Stimulated activated naive CD4-positive, alpha-beta T cell (primary cell): Measurements from ENCODE around the gene PTPRD.

Experiments used
- DNase-seq, 6 experiments: peaks; one replicate each; lab custom pipeline; 2025; lab: John Stamatoyannopoulos, UW

PTPRD gene

DNA sequence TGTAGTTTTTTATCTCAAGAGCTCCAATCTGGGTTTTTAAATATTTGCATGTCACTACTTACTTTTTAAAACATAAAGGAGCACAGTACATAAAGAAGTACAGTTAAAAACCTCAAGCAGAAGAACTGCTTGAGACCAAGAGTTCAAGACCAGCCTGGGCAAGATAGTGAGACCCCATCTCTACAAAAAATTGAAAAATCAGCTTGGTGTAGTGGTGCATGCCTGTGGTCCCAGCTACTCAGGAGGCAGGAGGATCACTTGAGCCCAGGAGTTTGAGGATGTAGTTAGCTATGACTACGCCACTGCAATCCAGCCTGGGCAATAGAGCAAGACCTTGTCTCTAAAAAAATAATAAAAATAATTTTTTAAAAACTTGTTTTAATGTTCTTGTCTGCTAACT lies 1840.5 kb downstream of the PTPRD start:
- DNase-seq: no peak

DNA sequence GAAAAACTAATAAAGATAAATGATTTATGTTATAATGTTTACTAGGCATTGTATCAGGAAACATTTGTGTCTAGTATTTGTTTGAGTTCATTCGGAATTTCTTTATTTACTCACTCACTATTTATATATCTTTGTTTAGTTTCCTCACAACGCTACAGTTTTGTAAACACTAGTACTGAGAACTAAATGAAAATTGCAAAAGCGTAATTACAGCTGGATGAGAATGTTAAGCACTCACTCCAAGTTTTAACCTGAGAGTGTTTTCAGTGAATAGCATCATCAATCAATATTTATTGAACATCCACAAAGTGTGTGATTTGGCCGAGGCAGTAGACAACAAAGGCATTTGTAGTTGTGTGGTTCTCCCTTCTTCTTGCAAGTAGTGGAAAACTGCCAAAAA lies 1843.6 kb downstream of the PTPRD start:
- no peak for DNase-seq

DNA sequence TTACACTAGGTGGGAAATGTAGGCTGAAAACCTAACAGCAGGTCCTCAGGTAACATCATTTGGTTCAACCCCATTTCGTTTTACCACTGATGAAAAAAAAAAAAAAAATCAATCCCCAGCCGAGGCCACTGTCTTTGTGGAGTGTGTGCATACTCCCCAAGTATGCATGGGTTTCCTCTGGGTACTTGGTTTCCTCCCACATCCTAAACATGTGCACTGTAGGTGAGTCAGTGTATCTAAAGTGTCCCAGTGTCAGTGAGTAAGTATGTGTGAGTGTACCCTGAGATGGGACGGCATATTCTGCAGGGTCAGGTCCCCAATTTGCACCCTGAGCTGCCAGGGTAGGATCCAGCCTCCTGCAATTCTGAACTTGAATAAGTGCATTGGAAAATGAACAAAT lies 1846.7 kb downstream of the PTPRD start:
- DNase-seq: no peak

DNA sequence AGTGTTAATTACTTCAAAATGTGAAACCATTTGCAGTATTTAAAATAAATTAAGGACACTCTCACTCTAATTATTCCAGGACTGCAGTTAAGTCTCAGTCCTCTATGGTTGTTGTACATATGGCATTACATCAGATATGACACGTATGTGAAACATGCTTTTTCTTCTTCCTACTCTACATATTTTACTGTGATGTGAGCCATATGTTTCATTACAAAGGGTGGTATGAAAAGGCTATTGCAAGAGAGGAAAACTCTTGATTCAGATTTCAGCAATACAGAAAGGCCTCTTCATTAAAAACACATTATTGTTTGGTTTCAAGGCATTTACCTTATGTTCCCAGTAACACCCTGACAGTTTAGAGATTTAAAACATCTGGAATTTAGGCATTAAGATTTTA lies 1848.8 kb downstream of the PTPRD start:
- DNase-seq: no peak

DNA sequence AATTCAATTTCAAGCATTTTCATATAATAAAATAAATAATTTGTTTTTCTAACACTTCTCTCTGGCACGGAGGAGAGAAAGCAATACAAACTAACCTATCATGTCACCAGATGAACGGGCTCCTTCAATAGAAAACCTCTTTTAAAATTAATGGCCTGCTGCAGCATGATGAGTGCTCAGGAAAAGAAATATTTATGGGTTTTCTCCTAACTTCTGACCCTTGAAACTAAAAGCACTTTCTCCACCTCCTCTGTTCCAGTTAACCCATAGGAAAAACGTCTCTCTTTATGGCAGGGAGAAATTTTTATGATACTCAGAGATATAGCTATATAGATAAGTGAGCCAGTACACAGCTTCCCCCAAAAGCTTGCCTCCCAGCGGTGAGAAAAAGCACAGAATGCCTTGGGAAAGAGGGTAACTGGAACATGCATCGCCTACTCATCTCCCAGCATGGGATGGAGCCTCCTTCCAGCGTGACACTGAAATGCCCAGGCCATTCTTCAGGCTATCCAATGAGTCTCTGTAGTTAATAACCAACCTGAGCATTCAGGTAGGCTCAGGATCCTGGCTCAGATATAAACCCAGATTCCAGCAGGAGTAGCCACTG lies 1850.2 kb downstream of the PTPRD start:
- DNase-seq: no peak

DNA sequence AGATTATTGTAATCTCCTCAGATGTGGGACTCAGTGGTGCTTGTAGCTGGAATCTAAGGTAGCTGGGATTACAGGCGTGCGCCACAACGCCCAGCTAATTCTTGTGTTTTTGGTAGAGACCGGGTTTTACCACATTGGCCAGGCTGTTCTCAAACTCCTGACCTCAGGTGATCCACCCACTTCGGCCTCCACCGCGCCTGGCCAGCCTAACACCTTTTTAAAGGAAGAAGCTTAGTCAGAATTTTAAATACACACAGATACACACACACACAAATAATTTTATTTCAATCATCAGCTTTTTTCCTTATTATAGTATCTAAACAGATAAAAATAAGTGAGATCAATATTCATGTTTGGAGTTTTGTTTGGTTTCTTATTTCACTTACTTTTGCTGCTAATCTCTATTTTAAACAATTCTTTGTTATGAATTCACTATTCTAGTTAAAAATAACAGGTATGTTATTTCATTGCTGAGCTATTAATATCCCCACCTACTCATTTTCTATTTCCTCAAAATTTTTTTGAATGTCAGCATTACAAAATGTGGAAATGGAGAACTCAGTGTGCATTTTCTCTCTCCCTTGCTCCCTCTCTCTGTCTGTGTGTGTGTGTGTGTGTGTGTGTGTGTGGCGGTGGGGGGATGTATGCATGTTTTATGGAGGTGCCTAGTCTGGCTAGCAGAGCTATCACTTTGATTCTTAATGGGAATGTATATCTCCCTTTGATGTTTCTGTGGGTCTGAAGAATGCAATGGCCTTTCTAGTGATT lies 1852.6 kb downstream of the PTPRD start:
- DNase-seq: no peak

DNA sequence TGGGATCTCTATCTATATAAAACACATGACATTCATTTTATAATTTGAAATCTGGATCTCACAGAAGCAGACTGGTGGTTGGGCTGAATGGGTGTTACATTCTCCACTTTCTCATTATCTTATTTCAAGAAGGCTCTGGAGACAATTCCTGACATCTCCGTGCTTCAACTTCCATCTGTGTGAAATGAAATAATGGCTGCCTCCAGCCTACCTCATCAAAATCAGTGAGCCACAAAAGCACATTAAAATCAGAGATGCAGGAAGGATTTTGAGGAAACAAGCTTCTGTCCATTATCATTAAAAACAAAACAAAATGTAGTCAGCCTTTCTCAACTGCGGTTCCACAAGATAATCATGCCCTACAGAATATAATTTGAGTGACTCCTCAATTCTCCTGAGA lies 1854.9 kb downstream of the PTPRD start:
- DNase-seq: no peak

DNA sequence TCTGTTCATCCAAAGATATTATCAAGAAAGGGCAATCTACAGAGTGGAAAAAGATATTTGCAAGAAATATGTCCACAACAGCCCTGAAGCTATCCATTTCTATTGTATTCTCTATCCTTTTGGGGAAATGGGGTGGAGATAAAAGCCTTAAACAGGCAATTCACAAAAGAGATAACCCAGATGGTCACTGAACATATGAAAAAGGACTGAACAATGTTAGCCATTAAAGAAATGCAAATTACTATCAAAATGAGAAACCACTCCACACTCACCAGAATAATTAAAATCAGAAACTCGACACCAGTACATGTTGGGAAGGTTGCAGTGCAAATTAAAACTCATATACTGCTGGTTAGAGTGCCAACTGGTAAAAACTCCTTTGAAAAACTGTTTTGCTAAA lies 1858.1 kb downstream of the PTPRD start:
- DNase-seq: no peak

DNA sequence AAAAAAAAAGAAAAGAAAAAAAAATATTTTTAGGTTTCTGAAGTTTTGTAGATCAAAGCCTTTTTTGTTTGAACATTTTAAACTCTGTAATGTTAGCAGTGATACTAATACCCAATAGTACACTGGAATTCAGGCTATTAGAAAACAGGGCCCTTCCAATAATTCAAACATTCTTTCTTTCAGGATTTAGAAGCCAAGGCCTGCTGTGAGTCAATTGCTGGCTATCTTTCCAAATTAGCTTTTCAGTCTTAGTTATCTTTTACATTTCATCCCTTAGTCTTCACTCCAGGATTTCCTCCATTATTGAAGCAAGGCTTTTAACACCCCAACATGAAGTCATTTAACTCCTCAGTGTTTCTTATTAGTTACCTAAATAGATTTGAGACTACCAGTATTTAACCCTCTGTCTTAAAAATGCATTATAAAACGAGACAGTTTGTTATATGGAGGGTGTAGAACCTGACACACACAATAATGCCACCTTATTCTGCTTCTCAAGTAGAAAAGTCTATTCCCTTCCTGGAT lies 1861.3 kb downstream of the PTPRD start:
- DNase-seq: no peak

DNA sequence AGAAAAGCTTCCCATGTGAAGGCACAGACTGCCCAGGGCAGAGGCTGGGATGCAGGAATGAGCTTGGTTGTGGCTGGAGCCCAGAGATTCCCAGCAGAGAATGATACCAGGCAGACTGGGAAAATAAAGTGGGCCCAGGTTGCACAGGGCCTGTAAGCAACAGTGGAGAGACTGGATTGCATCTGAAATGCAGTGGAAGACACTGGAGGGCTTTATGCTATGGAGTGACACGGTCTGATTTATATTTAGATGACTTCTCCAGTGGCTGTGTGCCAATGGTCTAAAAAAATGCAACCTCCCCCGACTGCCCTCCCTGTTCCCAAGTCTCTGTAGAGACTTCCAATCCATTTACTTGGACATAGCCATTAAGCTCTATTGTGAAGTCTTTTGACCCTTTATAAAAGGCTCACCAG lies 1862.2 kb downstream of the PTPRD start:
- DNase-seq: no peak

DNA sequence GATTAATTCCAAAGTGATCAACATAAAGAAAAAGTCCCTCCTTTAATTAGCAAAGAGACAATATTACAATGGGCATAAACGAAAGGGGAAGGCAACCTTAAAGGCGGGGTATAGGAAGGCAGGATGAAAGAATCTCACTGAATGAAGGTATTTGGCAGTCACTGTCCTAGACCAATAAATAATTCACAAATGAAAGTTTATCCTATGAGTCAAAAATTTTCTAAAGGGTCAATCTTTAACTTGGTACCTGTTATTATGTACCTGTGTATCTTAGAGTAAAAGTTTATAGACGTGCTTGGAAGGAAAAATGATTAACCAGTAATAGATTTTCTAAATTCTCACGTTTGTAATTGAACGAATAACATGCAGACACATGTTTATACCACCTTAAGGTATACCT lies 1867.5 kb downstream of the PTPRD start:
- DNase-seq: no peak

DNA sequence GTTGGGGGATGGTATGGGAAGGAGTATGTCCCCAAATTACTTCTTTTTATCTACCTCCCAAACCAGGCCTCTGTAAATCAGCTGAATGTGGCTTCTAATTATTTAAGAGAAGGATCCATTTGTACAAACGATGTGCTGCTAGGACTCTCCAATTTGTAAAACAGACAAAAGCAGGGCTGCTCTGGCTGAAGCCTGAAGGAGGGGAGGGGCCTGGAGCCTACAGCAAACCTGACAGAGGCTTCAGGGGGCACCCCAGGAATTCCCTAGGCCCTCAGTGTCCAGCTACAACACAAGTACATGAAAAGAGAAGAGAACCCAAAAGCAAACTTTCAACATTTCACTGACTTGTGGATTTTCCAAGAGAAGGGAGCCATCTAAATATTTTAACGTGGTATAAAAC lies 1873.9 kb downstream of the PTPRD start:
- DNase-seq: no peak

DNA sequence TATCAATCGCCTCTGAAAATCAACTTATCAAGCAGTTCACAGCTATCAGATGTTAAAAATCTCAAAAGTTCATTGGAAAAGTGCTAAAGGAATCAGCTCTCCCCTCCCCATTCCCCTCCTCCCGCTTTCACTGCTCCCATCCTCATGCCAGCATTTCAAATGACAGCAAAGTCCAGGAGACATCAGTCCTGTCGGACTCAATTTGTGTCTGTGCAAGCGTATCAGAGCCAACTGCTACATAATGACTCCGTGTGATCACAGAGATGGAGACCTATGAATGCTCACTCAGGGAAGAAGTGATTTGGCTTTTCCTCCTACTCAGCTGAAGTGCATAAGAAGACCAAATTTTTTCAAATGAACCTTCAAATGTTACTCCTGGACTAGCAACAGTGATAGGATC lies 1876.0 kb downstream of the PTPRD start:
- DNase-seq: no peak

DNA sequence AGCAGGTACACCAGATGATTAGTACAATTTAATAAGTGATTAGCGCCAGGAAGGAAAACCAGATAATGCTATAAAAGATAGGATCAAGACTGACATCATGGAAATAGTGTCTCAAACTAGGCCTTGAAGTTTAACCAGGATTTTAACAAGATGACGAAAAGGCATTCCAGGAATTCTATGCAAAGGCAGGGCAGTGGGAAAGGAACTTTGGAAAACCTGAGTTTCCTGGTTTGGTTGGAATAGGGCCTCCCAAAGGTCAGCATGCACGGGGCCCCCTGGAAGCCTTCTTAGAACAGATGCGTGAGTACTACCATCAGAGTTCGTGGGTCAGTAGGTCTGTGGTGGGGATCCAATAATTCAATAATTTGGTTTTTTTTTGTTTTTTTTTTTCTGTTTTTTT lies 1878.0 kb downstream of the PTPRD start:
- DNase-seq: no peak

DNA sequence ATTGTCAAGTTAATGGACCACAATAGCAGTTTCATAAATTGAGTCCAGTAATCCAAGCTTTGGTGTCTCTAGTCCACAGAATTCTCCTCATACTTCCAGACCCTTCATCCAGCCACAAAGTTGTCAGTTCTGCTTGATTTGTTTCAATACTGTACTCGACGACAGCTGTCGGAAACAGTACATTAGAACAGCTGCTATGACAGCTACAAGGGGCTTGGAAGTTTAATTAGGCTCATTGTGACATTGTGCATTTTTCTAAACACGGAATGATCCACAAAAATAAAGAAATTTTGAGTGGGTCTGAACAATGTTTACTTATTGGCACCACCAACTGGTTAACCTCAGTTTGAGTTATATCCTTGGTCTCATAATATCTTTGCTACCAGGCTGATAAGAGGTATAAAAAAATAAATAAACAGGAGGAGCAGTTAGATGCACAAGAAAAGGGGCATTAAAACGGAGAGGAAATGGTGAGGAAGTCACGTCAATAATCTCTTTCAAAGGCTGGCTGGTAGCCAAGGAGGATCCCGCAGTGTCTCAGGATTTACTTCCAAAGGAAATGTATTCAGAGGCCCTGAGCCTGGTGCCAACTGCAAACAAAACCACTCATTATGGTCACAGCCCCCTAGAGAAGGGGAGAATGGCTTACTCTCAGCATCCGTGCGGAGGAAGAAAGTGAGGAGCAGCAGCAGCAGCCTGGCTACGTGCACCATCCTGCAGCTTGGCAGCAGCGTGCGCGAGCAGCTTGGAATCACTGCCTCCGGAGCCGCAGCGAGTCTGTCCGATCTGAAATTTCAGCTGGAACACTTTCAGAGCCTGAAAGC lies 1879.5 kb downstream of the PTPRD start:
- DNase-seq: no peak

DNA sequence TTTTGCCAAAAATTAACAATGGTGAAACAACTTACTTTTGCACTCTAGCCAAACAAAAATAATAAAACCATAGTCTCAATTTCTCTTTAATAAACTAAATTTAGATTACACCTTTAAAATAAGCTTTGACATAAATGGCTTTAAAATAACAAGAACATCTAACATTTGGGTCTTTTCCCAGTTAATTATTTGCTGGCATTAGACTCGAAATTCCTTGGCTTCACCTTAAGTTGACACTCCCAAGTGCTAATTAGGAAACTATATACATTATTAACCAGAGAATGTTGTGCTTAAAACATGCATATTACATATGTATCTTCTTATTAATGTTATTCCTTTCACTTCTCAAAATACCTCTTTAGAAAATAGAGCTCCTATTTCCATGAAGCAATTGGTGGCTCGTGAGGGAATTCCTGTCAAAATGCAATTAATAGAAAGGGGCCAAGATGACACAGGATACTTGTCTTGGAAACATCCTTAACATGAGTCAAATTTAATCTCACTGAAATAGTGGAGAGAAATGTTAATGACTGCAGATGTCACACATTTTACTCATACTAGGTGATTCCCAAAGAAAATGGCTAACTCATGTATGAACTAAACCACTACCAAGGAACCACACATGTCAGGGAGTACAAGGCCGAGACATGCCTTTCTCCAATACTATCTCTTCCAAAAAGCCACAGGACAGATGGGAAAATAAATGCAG lies 1880.3 kb downstream of the PTPRD start:
- DNase-seq: no peak

DNA sequence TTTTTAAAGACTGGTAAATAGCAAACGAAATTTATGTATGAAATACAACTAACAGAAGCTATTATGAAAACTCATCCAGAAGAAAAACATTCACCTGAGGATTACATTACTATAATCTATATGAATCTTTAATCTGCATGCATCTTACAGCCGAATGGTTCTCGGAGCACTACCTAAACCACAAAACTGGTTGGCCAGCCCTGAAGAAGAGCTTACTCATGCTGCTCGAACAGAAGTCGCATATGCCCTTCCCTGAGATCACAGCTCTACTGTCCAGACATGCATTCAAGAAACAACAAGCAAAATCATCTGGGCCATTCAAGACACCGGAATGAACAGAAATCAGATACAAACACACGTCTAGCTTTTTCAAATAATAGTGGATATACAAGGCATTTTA lies 1882.2 kb downstream of the PTPRD start:
- DNase-seq: no peak

DNA sequence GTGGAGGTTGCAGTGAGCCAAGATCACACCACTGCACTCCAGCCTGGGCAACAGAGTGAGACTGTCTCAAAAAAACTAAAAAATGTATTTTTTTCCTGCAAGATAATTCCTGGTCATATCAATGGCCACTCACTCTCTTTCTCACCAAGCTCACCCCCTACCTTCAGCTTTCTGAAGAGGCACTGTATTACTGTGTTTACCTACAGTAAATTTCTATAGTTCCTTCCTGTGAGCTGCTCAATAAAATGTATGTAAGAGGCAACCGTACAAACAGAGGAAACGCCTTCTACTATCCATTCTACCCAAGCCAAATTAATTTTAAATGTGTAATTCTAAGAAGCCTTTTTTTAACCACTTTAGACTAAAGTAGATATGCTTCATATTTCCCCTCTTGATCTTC lies 1883.9 kb downstream of the PTPRD start:
- no peak for DNase-seq

DNA sequence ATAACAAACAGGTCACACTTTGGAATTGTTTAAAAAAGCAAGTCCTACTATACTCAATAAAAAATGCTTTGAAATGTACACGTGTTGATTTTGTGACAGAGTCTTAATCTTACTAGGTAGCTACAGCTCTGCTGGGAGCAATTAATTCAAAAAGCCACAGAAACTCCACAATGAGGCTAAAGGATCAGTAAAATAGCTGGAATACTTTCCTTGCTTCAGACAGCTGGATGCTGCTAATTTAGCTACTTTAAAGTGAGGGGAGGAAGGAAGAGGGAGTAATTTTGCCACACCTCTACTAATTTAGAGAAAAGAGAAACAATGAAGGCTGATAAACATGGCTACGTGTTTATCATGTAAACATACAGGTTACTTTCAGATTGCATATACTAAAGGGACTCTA lies 1885.6 kb downstream of the PTPRD start:
- DNase-seq: no peak

DNA sequence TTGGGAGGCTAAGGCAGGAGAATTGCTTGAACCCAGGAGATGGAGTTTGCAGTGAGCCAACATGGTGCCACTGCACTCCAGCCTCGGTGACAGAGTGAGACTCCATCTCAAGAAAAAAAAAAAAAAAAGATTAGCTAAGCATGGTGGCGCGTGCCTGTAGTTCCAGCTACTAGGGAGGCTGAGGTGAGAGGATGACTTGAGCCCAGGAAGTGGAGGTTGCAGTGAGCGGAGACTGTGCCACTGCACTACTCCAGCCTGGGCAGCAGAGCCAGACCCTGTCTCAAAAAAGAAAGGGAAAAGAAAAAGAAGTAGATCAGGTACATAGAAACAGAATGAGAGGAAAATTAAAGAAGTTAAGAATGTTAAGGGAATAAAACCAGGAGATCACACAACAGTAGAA lies 1886.1 kb downstream of the PTPRD start:
- no peak for DNase-seq

DNA sequence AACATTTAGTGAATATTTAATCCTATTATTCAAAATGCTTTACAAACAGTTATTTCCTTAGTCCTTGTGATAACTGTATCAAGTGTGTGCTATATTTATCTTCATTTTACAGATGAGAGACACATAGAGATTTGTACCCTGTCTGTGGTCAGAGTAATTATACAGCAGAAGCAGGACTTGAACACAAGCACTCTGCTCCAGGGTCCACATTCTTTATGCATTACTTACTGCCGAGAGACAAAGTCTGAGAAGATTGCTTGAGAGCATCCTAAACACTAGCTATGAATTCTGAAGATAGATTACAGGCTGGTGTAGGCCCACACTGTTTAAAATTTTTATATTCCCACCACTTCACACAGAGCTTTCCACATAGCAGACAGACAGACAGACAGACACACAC lies 1887.2 kb downstream of the PTPRD start:
- DNase-seq: no peak

DNA sequence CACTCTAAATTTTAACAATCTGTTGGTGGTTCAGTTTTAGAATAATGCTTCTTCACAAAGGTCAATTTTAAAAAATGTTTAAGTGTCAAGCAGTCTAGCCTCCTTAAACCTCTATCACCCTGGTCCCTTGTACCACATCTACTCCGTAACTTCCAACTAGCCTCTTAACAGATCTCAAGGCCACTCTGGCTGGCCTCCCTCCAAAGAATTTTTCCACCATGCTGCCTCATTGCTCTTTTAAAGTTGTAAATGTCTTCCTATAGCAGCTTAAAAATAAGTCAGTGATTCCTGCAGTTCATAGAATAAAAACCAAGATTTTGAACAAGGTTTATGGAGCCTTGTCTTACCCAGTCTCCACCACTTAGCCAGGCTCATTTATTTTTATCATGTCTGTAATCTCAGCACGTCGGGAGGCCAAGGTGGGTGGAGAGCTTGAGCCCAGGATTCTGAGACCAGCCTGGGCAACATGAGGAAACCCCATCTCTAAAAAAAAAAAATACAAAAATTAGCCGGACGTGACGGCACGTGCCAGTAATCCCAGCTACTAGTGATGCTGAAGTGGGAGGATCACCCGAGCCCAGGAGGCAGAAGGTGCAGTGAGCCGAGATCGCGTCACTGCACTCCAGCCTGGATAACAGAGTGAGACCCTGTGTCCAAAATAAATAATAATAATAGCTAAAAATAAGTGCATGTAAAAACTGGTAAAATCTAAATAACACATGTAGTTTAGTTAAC lies 1888.4 kb downstream of the PTPRD start:
- DNase-seq: no peak
